ENCODE data around the gene CLPTM1L.

CLPTM1L gene

DNA sequence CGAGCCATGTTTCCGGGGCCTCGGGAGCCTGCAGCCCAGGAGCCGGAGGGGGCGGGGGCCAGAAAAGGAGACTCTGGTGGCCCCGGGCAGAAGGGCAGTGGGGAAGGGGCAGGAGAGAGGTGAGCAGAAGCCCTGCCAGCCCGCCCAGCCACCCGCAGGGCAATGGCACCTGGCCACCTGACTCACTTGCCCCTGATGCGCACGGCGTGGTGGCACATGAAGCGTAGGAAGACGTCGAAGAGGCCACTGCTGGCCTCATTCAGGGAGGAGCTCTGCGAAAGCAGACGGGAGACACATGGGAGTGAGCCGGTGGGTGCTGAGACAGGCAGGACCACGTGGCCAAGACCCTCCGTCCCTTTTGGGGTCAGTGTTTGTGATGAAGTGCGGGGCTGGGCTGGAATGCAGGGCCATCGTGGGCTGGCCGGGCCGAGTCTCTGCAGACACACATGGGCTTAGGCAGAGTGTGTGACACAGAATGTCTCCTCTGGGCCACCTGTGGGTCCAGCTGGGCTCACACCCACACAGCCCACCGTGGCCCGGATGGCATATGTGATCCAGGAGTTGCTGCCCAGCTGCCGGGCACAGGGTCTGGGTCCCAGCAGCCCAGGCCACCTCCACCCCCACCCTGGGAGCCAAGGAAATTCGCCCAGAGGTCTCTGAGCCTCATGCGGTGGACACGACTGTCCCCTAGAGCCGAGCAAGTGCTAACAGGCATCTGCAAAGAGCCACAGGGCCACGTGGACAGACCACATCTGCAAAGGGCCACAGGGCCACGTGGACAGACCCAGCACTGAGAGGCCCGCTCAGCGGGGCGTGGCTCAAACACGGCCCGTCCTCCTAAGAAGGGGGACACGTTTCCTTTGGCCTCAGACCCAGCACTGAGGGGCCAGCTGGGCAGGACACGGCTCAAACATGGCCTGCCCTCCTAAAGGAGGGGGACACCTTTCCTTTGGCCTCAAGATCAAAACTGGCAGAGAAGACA lies 73.7 kb downstream of the CLPTM1L start:
- DNase-seq, result no peak

- no peak for DNase-seq
Observed at GRCh38 chr5:1270426-1270825, 74.5 kb downstream of the CLPTM1L start.

- no peak for DNase-seq
Observed at GRCh38 chr5:1268666-1269065, 76.2 kb downstream of the CLPTM1L start.

- DNase-seq, result no peak
Observed at GRCh38 chr5:1268056-1268455, 76.8 kb downstream of the CLPTM1L start.

Measured in hematopoietic multipotent progenitor cell treated with erythropoietin and hydrocortisone succinate and interleukin-3 and kit ligand, for 8 days (in vitro differentiated cells).